Activated CD4-positive, alpha-beta memory T cell treated with anti-CD3 and anti-CD28 coated beads for 36 hours (primary cell): ENCODE results near the gene GJD4. TPM values are rescaled to one million over a fixed set of nuclear protein-coding genes. Genes with fewer than 3 reads are reported as not detected.

ENCODE experiments used
- CTCF ChIA-PET: fragments of 350-600 bp; sonication (Branson Sonifier 250); formaldehyde crosslinking; loops from one replicate; lab custom pipeline; 2021; ENCODE audit warnings: antibody characterized with exemption, inconsistent platforms; lab: Charles Lee
- POLR2A ChIA-PET: fragments of 350-600 bp; sonication (Branson Sonifier 250); formaldehyde crosslinking; loops from one replicate; lab custom pipeline; 2021; ENCODE audit warnings: antibody characterized with exemption; lab: Charles Lee
- DNase-seq: peaks from one replicate; pipeline ENCODE4 v3.0.0-alpha.2; 2020
- H3K27ac Mint-ChIP-seq: one replicate; pipeline ENCODE4 v1.8.0; 2021; ENCODE audit warnings: mixed read lengths
- H3K27me3 Mint-ChIP-seq: one replicate; pipeline ENCODE4 v1.8.0; 2021; ENCODE audit warnings: mixed read lengths
- H3K36me3 Mint-ChIP-seq: one replicate; pipeline ENCODE4 v1.8.0; 2021; ENCODE audit warnings: mixed read lengths
- H3K4me1 Mint-ChIP-seq: one replicate; pipeline ENCODE4 v1.8.0; 2021; ENCODE audit warnings: low read depth, mixed read lengths
- H3K4me3 Mint-ChIP-seq: one replicate; pipeline ENCODE4 v1.8.0; 2021; ENCODE audit warnings: mild to moderate bottlenecking, mixed read lengths
- H3K9me3 Mint-ChIP-seq: one replicate; pipeline ENCODE4 v1.8.0; 2021; ENCODE audit warnings: mixed read lengths
- intact Hi-C: fragments of 100-400 bp; cut with micrococcal nuclease; formaldehyde crosslinking; loops from one replicate; pipeline ENCODE4 v1.15.1; 2023
- total RNA-seq, 2 experiments: library from RNA; stranded (reverse); gene quantifications; one replicate each; pipeline ENCODE4 v1.2.3, GENCODE V29; 2021

Gene GJD4
- total RNA-seq, 2 experiments from 2014 or later: not detected

GRCh38 chr10:35568483-35569015, 36.6 kb upstream of the GJD4 start:
- POLR2A ChIA-PET: no interaction called here
- CTCF ChIA-PET: no interaction called here
- no peak for DNase-seq
- Mint-ChIP-seq H3K27me3 (no peaks in the 10 kb centered on the region), H3K36me3 (peaks cover 37% of the 10 kb centered on the region), H3K9me3 (no peaks in the 10 kb centered on the region), H3K4me1 (no peaks in the 10 kb centered on the region), H3K4me3 (no peak overlapping the region), H3K27ac (no peak overlapping the region)
- intact Hi-C loops: loop anchor here (10.0 kb wide), 1 partner anchor 444 kb away; the partner anchor contains the start of gene CREM

- ChIA-PET POLR2A (no interaction called here), CTCF (no interaction called here)
- Mint-ChIP-seq H3K27me3 (no peaks in the 10 kb centered on the region), H3K9me3 (no peaks in the 10 kb centered on the region), H3K27ac (no peak overlapping the region), H3K4me1 (no peaks in the 10 kb centered on the region), H3K36me3 (peaks cover 38% of the 10 kb centered on the region), H3K4me3 (no peak overlapping the region)
- intact Hi-C loops: loop anchor here (10.0 kb wide), 1 partner anchor 444 kb away; the partner anchor contains the start of gene CREM
- no peak for DNase-seq
These were observed 35.9 kb upstream of the GJD4 start for GRCh38 chr10:35569111-35569707.

GRCh38 chr10:35569836-35570235, 35.3 kb upstream of the GJD4 start:
- Mint-ChIP-seq H3K9me3 (no peaks in the 10 kb centered on the region), H3K27me3 (no peaks in the 10 kb centered on the region), H3K4me1 (no peaks in the 10 kb centered on the region), H3K36me3 (peaks cover 43% of the 10 kb centered on the region), H3K4me3 (no peak overlapping the region), H3K27ac (no peak overlapping the region)
- CTCF ChIA-PET: no interaction called here
- POLR2A ChIA-PET: no interaction called here
- intact Hi-C loops: loop anchor here (10.0 kb wide), 1 partner anchor 445 kb away; the partner anchor contains the start of gene CREM
- no peak for DNase-seq

GRCh38 chr10:35570397-35570796, 34.7 kb upstream of the GJD4 start:
- Mint-ChIP-seq H3K27ac (no peak overlapping the region), H3K27me3 (no peaks in the 10 kb centered on the region), H3K9me3 (no peaks in the 10 kb centered on the region), H3K4me3 (no peak overlapping the region), H3K4me1 (no peaks in the 10 kb centered on the region), H3K36me3 (peaks cover 46% of the 10 kb centered on the region)
- CTCF ChIA-PET: no interaction called here
- intact Hi-C loops: no loop called here
- POLR2A ChIA-PET: no interaction called here
- no peak for DNase-seq

GRCh38 chr10:35572583-35572982, 32.6 kb upstream of the GJD4 start:
- Mint-ChIP-seq H3K27ac (no peak overlapping the region), H3K9me3 (peaks cover 2% of the 10 kb centered on the region), H3K36me3 (peaks cover 36% of the 10 kb centered on the region), H3K4me3 (no peak overlapping the region), H3K27me3 (no peaks in the 10 kb centered on the region), H3K4me1 (no peaks in the 10 kb centered on the region)
- intact Hi-C loops: no loop called here
- no peak for DNase-seq
- POLR2A ChIA-PET: no interaction called here
- CTCF ChIA-PET: no interaction called here

GRCh38 chr10:35573796-35574195, 31.3 kb upstream of the GJD4 start:
- Mint-ChIP-seq H3K4me1 (no peaks in the 10 kb centered on the region), H3K27me3 (no peaks in the 10 kb centered on the region), H3K36me3 (peaks cover 34% of the 10 kb centered on the region), H3K27ac (no peak overlapping the region), H3K9me3 (peaks cover 2% of the 10 kb centered on the region), H3K4me3 (no peak overlapping the region)
- intact Hi-C loops: no loop called here
- no peak for DNase-seq
- ChIA-PET CTCF (interaction anchor here (1.0 kb wide), 1 partner anchor 11 kb away, joined by 4 read pairs; no protein-coding TSS in a partner anchor), POLR2A (no interaction called here)

GRCh38 chr10:35574924-35575352, 30.2 kb upstream of the GJD4 start:
- Mint-ChIP-seq H3K27ac (no peak overlapping the region), H3K4me3 (no peak overlapping the region), H3K4me1 (no peaks in the 10 kb centered on the region), H3K36me3 (peaks cover 24% of the 10 kb centered on the region), H3K27me3 (peaks cover 1% of the 10 kb centered on the region), H3K9me3 (peaks cover 2% of the 10 kb centered on the region)
- no peak for DNase-seq
- CTCF ChIA-PET: no interaction called here
- intact Hi-C loops: no loop called here
- POLR2A ChIA-PET: no interaction called here

GRCh38 chr10:35575640-35576039, 29.5 kb upstream of the GJD4 start:
- no peak for DNase-seq
- ChIA-PET POLR2A (no interaction called here), CTCF (no interaction called here)
- H3K9me3 Mint-ChIP-seq: peaks cover 2% of the 10 kb centered on the region
- H3K27ac Mint-ChIP-seq: no peak overlapping the region
- peaks cover 1% of the 10 kb centered on the region for H3K27me3 Mint-ChIP-seq
- no peaks in the 10 kb centered on the region for H3K4me1 Mint-ChIP-seq
- peaks cover 24% of the 10 kb centered on the region for H3K36me3 Mint-ChIP-seq
- intact Hi-C loops: no loop called here
- no peak overlapping the region for H3K4me3 Mint-ChIP-seq

GRCh38 chr10:35576730-35577129, 28.4 kb upstream of the GJD4 start:
- peaks cover 20% of the 10 kb centered on the region for H3K36me3 Mint-ChIP-seq
- ChIA-PET CTCF (no interaction called here), POLR2A (no interaction called here)
- H3K9me3 Mint-ChIP-seq: peaks cover 2% of the 10 kb centered on the region
- H3K4me3 Mint-ChIP-seq: no peak overlapping the region
- H3K27ac Mint-ChIP-seq: no peak overlapping the region
- H3K4me1 Mint-ChIP-seq: no peaks in the 10 kb centered on the region
- peaks cover 1% of the 10 kb centered on the region for H3K27me3 Mint-ChIP-seq
- DNase-seq: no peak
- intact Hi-C loops: no loop called here

- CTCF ChIA-PET: no interaction called here
- no peak overlapping the region for H3K27ac Mint-ChIP-seq
- H3K27me3 Mint-ChIP-seq: peaks cover 1% of the 10 kb centered on the region
- POLR2A ChIA-PET: interaction anchor here (0.6 kb wide), 1 partner anchor 658 kb away, joined by 4 read pairs; no protein-coding TSS in a partner anchor
- H3K4me3 Mint-ChIP-seq: no peak overlapping the region
- peaks cover 2% of the 10 kb centered on the region for H3K9me3 Mint-ChIP-seq
- no peak for DNase-seq
- peaks cover 14% of the 10 kb centered on the region for H3K36me3 Mint-ChIP-seq
- intact Hi-C loops: no loop called here
- no peaks in the 10 kb centered on the region for H3K4me1 Mint-ChIP-seq
These were observed 27.1 kb upstream of the GJD4 start for GRCh38 chr10:35577926-35578617.

- no peak for DNase-seq
- Mint-ChIP-seq H3K4me1 (no peaks in the 10 kb centered on the region), H3K9me3 (peaks cover 2% of the 10 kb centered on the region), H3K36me3 (peaks cover 13% of the 10 kb centered on the region), H3K27ac (no peak overlapping the region), H3K4me3 (no peak overlapping the region), H3K27me3 (peaks cover 1% of the 10 kb centered on the region)
- POLR2A ChIA-PET: interaction anchor here (0.6 kb wide), 1 partner anchor 659 kb away, joined by 4 read pairs; no protein-coding TSS in a partner anchor
- CTCF ChIA-PET: no interaction called here
- intact Hi-C loops: no loop called here
These were observed 26.6 kb upstream of the GJD4 start for GRCh38 chr10:35578618-35578956.

- Mint-ChIP-seq H3K27ac (no peak overlapping the region), H3K27me3 (peaks cover 1% of the 10 kb centered on the region), H3K9me3 (peaks cover 2% of the 10 kb centered on the region), H3K36me3 (peaks cover 12% of the 10 kb centered on the region), H3K4me1 (no peaks in the 10 kb centered on the region), H3K4me3 (no peak overlapping the region)
- intact Hi-C loops: no loop called here
- ChIA-PET POLR2A (interaction anchor here (0.6 kb wide), 1 partner anchor 659 kb away, joined by 4 read pairs; no protein-coding TSS in a partner anchor), CTCF (interaction anchor here (1.9 kb wide), 1 partner anchor 15 kb away, joined by 7 read pairs; no protein-coding TSS in a partner anchor)
- DNase-seq: no peak
These were observed 26.0 kb upstream of the GJD4 start for GRCh38 chr10:35579116-35579515.
